Activated naive CD4-positive, alpha-beta T cell treated with anti-CD3 and anti-CD28 coated beads, Interleukin-2, amount 10 ng/mL, durations not matched to agents 7 days and 5 days (primary cell): Measurements from ENCODE around the gene VAV2.
A peak's percentile ranks its signal among the peaks of the same experiment; 100 is the strongest.

ENCODE experiments used
- CTCF ChIA-PET: fragments of 350-600 bp; sonication (Branson Sonifier 250); formaldehyde crosslinking; loops from one replicate; lab custom pipeline; 2021; ENCODE audit warnings: antibody characterized with exemption; lab: Charles Lee
- DNase-seq: peaks from one replicate; pipeline ENCODE4 v3.0.0-alpha.2; 2020
- H3K27ac Mint-ChIP-seq: one replicate; pipeline ENCODE4 v1.8.0; 2021; ENCODE audit warnings: mild to moderate bottlenecking, moderate library complexity, mixed read lengths
- H3K27me3 Mint-ChIP-seq: one replicate; pipeline ENCODE4 v1.8.0; 2021; ENCODE audit warnings: mild to moderate bottlenecking, mixed read lengths
- H3K36me3 Mint-ChIP-seq: one replicate; pipeline ENCODE4 v1.8.0; 2021; ENCODE audit warnings: mixed read lengths
- H3K4me1 Mint-ChIP-seq: one replicate; pipeline ENCODE4 v1.8.0; 2021; ENCODE audit warnings: mixed read lengths
- H3K4me3 Mint-ChIP-seq: one replicate; pipeline ENCODE4 v1.8.0; 2021; ENCODE audit warnings: mild to moderate bottlenecking, moderate library complexity, mixed read lengths
- H3K9me3 Mint-ChIP-seq: one replicate; pipeline ENCODE4 v1.8.0; 2021; ENCODE audit warnings: mixed read lengths

The VAV2 gene

GRCh38 chr9:134024214-134024792 is 32.2 kb upstream of the VAV2 start:
- CTCF ChIA-PET = interaction anchor here (1.0 kb wide), 1 partner anchor 30 kb away, joined by 4 read pairs; no protein-coding TSS in a partner anchor
- Mint-ChIP-seq H3K36me3 (peaks cover 7% of the 10 kb centered on the region), H3K9me3 (no peaks in the 10 kb centered on the region), H3K27ac (peak overlapping the region; percentile 81), H3K4me1 (peaks cover 14% of the 10 kb centered on the region), H3K4me3 (peak overlapping the region; percentile 7), H3K27me3 (no peaks in the 10 kb centered on the region)
- no peak for DNase-seq

- Mint-ChIP-seq H3K27me3 (peaks cover 2% of the 10 kb centered on the region), H3K4me3 (no peak overlapping the region), H3K9me3 (peaks cover 10% of the 10 kb centered on the region), H3K4me1 (no peaks in the 10 kb centered on the region), H3K36me3 (peaks cover 5% of the 10 kb centered on the region), H3K27ac (no peak overlapping the region)
- no peak for DNase-seq
- CTCF ChIA-PET = no interaction called here
Measured at GRCh38 chr9:134014946-134015345, 22.8 kb upstream of the VAV2 start.

GRCh38 chr9:134011401-134011800 is 19.3 kb upstream of the VAV2 start:
- H3K36me3 Mint-ChIP-seq = peaks cover 5% of the 10 kb centered on the region
- CTCF ChIA-PET = no interaction called here
- H3K9me3 Mint-ChIP-seq = peaks cover 10% of the 10 kb centered on the region
- no peak for DNase-seq
- no peak overlapping the region for H3K4me3 Mint-ChIP-seq
- H3K27ac Mint-ChIP-seq = peak overlapping the region; percentile 65
- peaks cover 13% of the 10 kb centered on the region for H3K27me3 Mint-ChIP-seq
- no peaks in the 10 kb centered on the region for H3K4me1 Mint-ChIP-seq

- no peak overlapping the region for H3K4me3 Mint-ChIP-seq
- no peaks in the 10 kb centered on the region for H3K4me1 Mint-ChIP-seq
- H3K36me3 Mint-ChIP-seq = peaks cover 5% of the 10 kb centered on the region
- peaks cover 10% of the 10 kb centered on the region for H3K9me3 Mint-ChIP-seq
- no peak for DNase-seq
- CTCF ChIA-PET = no interaction called here
- peaks cover 13% of the 10 kb centered on the region for H3K27me3 Mint-ChIP-seq
- H3K27ac Mint-ChIP-seq = no peak overlapping the region
Measured at GRCh38 chr9:134010310-134011173, 18.4 kb upstream of the VAV2 start.

GRCh38 chr9:134007571-134007970 is 15.4 kb upstream of the VAV2 start:
- H3K27ac Mint-ChIP-seq = no peak overlapping the region
- H3K9me3 Mint-ChIP-seq = peaks cover 4% of the 10 kb centered on the region
- no peak for DNase-seq
- H3K27me3 Mint-ChIP-seq = peaks cover 17% of the 10 kb centered on the region
- H3K4me1 Mint-ChIP-seq = no peaks in the 10 kb centered on the region
- peaks cover 3% of the 10 kb centered on the region for H3K36me3 Mint-ChIP-seq
- CTCF ChIA-PET = no interaction called here
- no peak overlapping the region for H3K4me3 Mint-ChIP-seq

- Mint-ChIP-seq H3K27ac (no peak overlapping the region), H3K4me1 (no peaks in the 10 kb centered on the region), H3K9me3 (peaks cover 4% of the 10 kb centered on the region), H3K27me3 (peaks cover 17% of the 10 kb centered on the region), H3K36me3 (peaks cover 3% of the 10 kb centered on the region), H3K4me3 (no peak overlapping the region)
- DNase-seq = no peak
- CTCF ChIA-PET = no interaction called here
Measured at GRCh38 chr9:134007150-134007549, 15.0 kb upstream of the VAV2 start.

GRCh38 chr9:134005381-134005780 is 13.3 kb upstream of the VAV2 start:
- no peaks in the 10 kb centered on the region for H3K4me1 Mint-ChIP-seq
- no peak overlapping the region for H3K4me3 Mint-ChIP-seq
- H3K36me3 Mint-ChIP-seq = no peaks in the 10 kb centered on the region
- H3K9me3 Mint-ChIP-seq = no peaks in the 10 kb centered on the region
- CTCF ChIA-PET = interaction anchor here (0.8 to 1.0 kb wide), 2 partner anchors 223 to 312 kb away, joined by 3 to 4 read pairs; no protein-coding TSS in a partner anchor
- H3K27me3 Mint-ChIP-seq = peaks cover 17% of the 10 kb centered on the region
- no peak for DNase-seq
- no peak overlapping the region for H3K27ac Mint-ChIP-seq

GRCh38 chr9:134004881-134005280 is 12.8 kb upstream of the VAV2 start:
- Mint-ChIP-seq H3K4me3 (no peak overlapping the region), H3K27ac (no peak overlapping the region), H3K9me3 (no peaks in the 10 kb centered on the region), H3K4me1 (no peaks in the 10 kb centered on the region), H3K27me3 (peaks cover 15% of the 10 kb centered on the region), H3K36me3 (no peaks in the 10 kb centered on the region)
- DNase-seq = no peak
- CTCF ChIA-PET = interaction anchor here (0.8 to 1.0 kb wide), 2 partner anchors 222 to 312 kb away, joined by 3 to 4 read pairs; no protein-coding TSS in a partner anchor

- Mint-ChIP-seq H3K4me3 (no peak overlapping the region), H3K36me3 (no peaks in the 10 kb centered on the region), H3K4me1 (no peaks in the 10 kb centered on the region), H3K27ac (no peak overlapping the region), H3K9me3 (no peaks in the 10 kb centered on the region), H3K27me3 (peaks cover 13% of the 10 kb centered on the region)
- DNase-seq = no peak
- CTCF ChIA-PET = interaction anchor here (1.0 kb wide), 1 partner anchor 222 kb away, joined by 4 read pairs; no protein-coding TSS in a partner anchor
Measured at GRCh38 chr9:134004131-134004873, 12.2 kb upstream of the VAV2 start.

GRCh38 chr9:134003237-134003636 is 11.1 kb upstream of the VAV2 start:
- no peak for DNase-seq
- H3K36me3 Mint-ChIP-seq = no peaks in the 10 kb centered on the region
- CTCF ChIA-PET = interaction anchor here (1.2 kb wide), 1 partner anchor 10 kb away, joined by 4 read pairs; no protein-coding TSS in a partner anchor

GRCh38 chr9:134002796-134003195 is 10.7 kb upstream of the VAV2 start:
- H3K9me3 Mint-ChIP-seq = no peaks in the 10 kb centered on the region
- no peak overlapping the region for H3K27ac Mint-ChIP-seq
- DNase-seq = no peak
- H3K27me3 Mint-ChIP-seq = peaks cover 5% of the 10 kb centered on the region
- CTCF ChIA-PET = interaction anchor here (1.2 kb wide), 1 partner anchor 9 kb away, joined by 4 read pairs; no protein-coding TSS in a partner anchor
- no peaks in the 10 kb centered on the region for H3K36me3 Mint-ChIP-seq
- H3K4me1 Mint-ChIP-seq = no peaks in the 10 kb centered on the region
- H3K4me3 Mint-ChIP-seq = no peak overlapping the region

More at GRCh38 chr9:134003237-134003636, 11.1 kb upstream of the VAV2 start:
- Mint-ChIP-seq H3K27me3 (peaks cover 6% of the 10 kb centered on the region), H3K27ac (no peak overlapping the region), H3K9me3 (no peaks in the 10 kb centered on the region), H3K4me1 (no peaks in the 10 kb centered on the region), H3K4me3 (no peak overlapping the region)

GRCh38 chr9:133999851-134000265 is 7.7 kb upstream of the VAV2 start:
- Mint-ChIP-seq H3K27me3 (peaks cover 8% of the 10 kb centered on the region), H3K36me3 (no peaks in the 10 kb centered on the region), H3K27ac (no peak overlapping the region)

GRCh38 chr9:133998915-133999595 is 6.9 kb upstream of the VAV2 start:
- H3K4me3 Mint-ChIP-seq = no peak overlapping the region
- no peak for DNase-seq
- no peak overlapping the region for H3K27ac Mint-ChIP-seq

More at GRCh38 chr9:133999851-134000265, 7.7 kb upstream of the VAV2 start:
- Mint-ChIP-seq H3K4me3 (no peak overlapping the region), H3K4me1 (no peaks in the 10 kb centered on the region), H3K9me3 (no peaks in the 10 kb centered on the region)
- CTCF ChIA-PET = interaction anchor here (0.9 to 1.2 kb wide), 2 partner anchors 206 to 217 kb away, joined by 3 read pairs; no protein-coding TSS in a partner anchor
- DNase-seq = no peak

More at GRCh38 chr9:133998915-133999595, 6.9 kb upstream of the VAV2 start:
- no peaks in the 10 kb centered on the region for H3K36me3 Mint-ChIP-seq
- CTCF ChIA-PET = interaction anchor here (0.9 kb wide), 1 partner anchor 206 kb away, joined by 3 read pairs; no protein-coding TSS in a partner anchor
- no peaks in the 10 kb centered on the region for H3K4me1 Mint-ChIP-seq
- no peaks in the 10 kb centered on the region for H3K9me3 Mint-ChIP-seq
- H3K27me3 Mint-ChIP-seq = peaks cover 15% of the 10 kb centered on the region
